ENCODE measurements around the gene CDKAL1.

Gene CDKAL1

DNA sequence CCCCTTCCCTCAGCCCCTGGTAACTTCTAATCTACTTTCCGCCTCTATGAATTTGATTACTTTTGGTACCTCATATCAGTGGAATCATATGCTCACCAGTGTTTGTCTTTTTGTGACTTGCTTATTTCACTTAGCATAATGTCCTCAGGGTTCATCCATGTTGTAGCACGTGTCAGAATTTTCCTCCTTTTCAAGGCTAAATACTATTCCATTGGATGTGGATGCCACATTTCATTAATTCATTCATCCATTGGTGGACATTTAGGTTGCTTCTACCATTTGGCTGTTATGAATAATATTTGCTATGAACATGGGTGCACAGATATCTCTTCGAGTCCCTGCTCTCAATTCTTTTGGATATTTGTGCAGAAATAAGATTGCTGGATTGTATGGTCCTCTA lies 670.7 kb downstream of the CDKAL1 start:
- TF ChIP-seq, protein P1, sequence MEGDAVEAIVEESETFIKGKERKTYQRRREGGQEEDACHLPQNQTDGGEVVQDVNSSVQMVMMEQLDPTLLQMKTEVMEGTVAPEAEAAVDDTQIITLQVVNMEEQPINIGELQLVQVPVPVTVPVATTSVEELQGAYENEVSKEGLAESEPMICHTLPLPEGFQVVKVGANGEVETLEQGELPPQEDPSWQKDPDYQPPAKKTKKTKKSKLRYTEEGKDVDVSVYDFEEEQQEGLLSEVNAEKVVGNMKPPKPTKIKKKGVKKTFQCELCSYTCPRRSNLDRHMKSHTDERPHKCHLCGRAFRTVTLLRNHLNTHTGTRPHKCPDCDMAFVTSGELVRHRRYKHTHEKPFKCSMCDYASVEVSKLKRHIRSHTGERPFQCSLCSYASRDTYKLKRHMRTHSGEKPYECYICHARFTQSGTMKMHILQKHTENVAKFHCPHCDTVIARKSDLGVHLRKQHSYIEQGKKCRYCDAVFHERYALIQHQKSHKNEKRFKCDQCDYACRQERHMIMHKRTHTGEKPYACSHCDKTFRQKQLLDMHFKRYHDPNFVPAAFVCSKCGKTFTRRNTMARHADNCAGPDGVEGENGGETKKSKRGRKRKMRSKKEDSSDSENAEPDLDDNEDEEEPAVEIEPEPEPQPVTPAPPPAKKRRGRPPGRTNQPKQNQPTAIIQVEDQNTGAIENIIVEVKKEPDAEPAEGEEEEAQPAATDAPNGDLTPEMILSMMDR (IDR thresholded peaks at IDR 0.05) = no peak
- H3K4me3 ChIP-seq = no peak overlapping the region
- no peak overlapping the region for H3K27ac ChIP-seq
- no peak for DNase-seq (ENCODE audit: low spot score)

DNA sequence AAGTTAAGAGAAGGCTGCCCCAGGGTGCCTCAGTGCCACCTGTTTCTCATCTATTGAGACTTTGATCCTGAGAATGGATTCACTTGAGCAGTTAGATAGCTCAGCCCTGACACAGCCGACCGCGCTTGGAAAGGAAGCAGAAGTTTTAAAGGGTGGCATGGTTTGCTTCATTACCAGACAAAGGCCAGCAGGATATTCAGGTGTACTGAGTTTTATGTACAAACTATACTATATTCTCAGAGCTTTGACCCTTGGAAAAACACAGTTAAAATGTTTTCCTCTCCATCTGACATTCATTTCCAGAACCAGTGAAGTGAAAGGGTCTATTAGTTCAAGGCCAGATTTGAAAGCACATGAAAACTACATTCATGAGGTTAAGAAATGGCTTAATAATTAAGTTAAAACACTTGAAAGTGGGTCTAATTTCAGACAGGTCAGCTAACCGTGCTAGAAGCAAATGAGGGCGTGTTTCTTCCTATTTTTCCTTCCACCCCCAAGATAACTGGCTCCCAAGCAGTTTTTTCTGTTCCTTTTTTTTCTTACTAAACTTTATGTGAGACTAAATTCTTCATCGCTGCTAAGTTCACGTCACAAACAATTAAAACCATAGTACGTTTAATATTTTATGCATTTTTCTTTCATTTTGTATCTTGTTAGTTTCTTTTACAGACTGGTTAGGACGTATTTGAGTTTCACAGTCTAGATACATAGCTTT lies 674.0 kb downstream of the CDKAL1 start:
- H3K4me3 ChIP-seq = no peak overlapping the region
- TF ChIP-seq, protein P1 (IDR thresholded peaks at IDR 0.05) = no peak
- no peak overlapping the region for H3K27ac ChIP-seq
- no peak for DNase-seq (ENCODE audit: low spot score)

DNA sequence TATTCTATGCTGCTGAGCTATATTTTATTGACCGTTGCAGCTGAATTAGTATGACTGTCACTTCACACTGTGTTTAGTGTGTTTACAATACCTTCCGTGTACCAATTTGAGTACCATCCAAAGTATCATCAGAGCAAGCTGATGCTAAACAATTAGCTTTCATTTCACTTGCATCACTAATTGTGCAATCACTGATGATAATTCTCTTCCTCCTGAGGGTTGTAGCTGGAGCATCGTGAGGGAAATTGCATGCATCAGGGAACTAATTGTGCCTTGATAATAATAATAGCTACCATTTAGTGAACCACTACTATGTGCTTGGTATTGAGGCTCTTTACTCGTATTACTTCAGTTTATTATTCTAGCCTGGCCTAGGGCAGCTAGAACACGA lies 674.5 kb downstream of the CDKAL1 start:
- H3K27ac ChIP-seq = no peak overlapping the region
- TF ChIP-seq, protein P1 (IDR thresholded peaks at IDR 0.05) = no peak
- H3K4me3 ChIP-seq = no peak overlapping the region
- no peak for DNase-seq (ENCODE audit: low spot score)

DNA sequence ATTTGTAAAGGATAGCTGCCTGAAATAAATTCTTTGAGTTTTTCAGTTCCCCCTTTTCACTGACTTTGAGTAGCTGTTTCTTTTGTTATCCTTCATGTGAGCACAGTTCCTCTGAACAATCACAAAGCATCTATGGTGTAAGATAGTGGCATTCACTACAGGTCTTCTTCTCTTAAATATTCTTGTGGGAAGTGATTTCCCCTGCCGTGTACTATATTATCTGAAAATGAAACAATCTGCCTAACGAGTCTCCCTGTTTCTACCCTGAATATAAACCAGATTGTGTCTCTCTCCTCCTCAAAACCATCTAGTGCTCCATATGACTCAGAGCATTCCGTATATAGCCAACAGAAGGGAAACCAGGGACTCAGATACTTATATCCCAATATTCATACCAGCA lies 679.2 kb downstream of the CDKAL1 start:
- TF ChIP-seq, protein P1 (IDR thresholded peaks at IDR 0.05) = no peak
- H3K27ac ChIP-seq = no peak overlapping the region
- no peak overlapping the region for H3K4me3 ChIP-seq
- no peak for DNase-seq (ENCODE audit: low spot score)

DNA sequence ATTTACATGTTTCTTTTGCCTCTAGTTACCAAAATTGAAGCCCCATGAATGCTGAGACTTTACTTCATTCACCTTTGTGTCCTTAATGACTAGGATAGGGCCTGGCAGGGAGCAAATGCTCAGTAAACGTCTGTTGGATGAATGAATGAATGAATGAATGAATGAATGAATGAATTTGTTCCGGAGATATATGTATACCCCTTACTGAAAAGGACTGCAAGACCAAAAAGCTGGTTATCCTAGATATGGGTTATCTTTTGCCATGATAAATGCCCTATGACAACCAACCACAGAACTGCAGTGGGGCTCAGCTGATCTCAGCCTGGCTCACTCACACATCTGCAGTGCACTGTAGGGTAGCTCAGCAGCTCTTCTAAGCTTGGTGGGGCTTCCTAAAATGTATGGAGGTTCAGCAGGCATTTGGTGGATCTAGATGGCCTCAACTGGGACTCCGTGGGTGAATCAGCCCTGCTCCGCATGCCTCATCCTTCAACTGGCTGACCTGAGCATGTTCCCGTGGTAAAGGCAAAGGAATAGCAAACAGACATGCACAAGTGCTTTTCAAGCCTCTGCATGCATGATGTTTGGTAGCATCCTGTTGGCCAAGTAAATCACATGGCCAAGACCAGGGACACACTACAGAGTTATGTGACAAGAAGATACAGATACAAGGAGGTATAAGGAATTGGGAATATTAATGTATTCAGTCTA lies 680.6 kb downstream of the CDKAL1 start:
- H3K4me3 ChIP-seq = no peak overlapping the region
- H3K27ac ChIP-seq = no peak overlapping the region
- no peak for DNase-seq (ENCODE audit: low spot score)
- TF ChIP-seq, protein P1 (IDR thresholded peaks at IDR 0.05) = no peak

DNA sequence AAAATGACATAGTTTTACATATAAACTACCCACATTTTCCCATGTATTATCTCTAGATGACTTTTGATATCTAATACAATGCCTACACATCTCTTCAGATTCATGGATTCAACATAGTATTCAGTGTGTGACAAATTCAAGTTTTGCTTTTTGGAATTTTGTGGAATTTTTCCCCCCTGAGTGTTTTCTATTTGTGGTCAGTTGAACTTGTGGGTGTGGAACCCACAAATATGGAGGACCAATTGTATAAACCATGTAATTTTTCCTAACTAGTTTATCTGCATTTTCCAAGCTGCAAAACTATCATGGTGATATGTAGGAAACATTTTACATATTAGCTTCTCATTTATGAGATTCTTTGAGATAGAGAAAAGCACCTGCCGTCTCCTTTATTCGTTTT lies 685.0 kb downstream of the CDKAL1 start:
- H3K27ac ChIP-seq = no peak overlapping the region
- H3K4me3 ChIP-seq = no peak overlapping the region
- TF ChIP-seq, protein P1 (IDR thresholded peaks at IDR 0.05) = no peak

DNA sequence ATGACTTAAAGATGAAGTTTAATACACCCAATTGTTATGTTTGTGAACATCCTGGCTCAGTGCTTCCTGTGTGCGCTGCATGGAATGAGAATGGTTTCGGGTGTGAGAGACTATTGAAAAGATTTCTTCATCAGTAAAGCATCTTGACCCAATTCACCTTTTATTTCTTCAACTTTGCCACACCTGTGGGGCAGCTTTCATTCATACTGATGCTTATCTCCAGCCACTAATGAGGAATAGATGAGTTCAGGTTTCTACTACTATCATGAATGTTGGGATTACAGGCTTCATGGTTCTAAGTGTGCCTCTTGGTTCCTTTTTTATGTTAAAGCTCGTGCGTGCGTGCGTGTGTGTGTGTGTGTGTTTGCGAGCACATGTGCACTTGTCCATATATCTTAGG lies 685.6 kb downstream of the CDKAL1 start:
- Histone ChIP-seq H3K27ac (no peak overlapping the region), H3K4me3 (no peak overlapping the region)
- DNase-seq (ENCODE audit: low spot score) = no peak
- TF ChIP-seq, protein P1 (IDR thresholded peaks at IDR 0.05) = no peak

More for the DNA sequence above, 685.0 kb downstream of the CDKAL1 start:
- no peak for DNase-seq (ENCODE audit: low spot score)

Data from coronary artery (tissue), 2 donors.